NB4 (cell line): ENCODE results near the gene SETD3.

Source experiments
- DNase-seq: peaks from one replicate; pipeline ENCODE4 v3.0.0; 2010; ENCODE audit warnings: low read depth
- H3K4me3 ChIP-seq: one replicate; pipeline ENCODE4 v1.5.1; 2011; ENCODE audit warnings: mild to moderate bottlenecking, low read depth, low read length, moderate library complexity
- MYC ChIP-seq: IDR thresholded peaks from 2 replicates; pipeline ENCODE4 v1.6.1; 2011; ENCODE audit warnings: low read depth, low read length
- POLR2A ChIP-seq: IDR thresholded peaks from 2 replicates; pipeline ENCODE4 v1.6.1; 2011; ENCODE audit warnings: mild to moderate bottlenecking; ENCODE audit not compliant: insufficient read length; ENCODE audit errors: extremely low read depth
- TF ChIP-seq, protein P1 (sequence below): IDR thresholded peaks from one replicate; pipeline ENCODE4 v1.5.1; 2012; ENCODE audit warnings: low read depth, low read length
- TF ChIP-seq, protein P2 (sequence below): IDR thresholded peaks from 2 replicates; pipeline ENCODE4 v1.6.1; 2011; ENCODE audit warnings: low read depth, low read length

Gene SETD3

DNA sequence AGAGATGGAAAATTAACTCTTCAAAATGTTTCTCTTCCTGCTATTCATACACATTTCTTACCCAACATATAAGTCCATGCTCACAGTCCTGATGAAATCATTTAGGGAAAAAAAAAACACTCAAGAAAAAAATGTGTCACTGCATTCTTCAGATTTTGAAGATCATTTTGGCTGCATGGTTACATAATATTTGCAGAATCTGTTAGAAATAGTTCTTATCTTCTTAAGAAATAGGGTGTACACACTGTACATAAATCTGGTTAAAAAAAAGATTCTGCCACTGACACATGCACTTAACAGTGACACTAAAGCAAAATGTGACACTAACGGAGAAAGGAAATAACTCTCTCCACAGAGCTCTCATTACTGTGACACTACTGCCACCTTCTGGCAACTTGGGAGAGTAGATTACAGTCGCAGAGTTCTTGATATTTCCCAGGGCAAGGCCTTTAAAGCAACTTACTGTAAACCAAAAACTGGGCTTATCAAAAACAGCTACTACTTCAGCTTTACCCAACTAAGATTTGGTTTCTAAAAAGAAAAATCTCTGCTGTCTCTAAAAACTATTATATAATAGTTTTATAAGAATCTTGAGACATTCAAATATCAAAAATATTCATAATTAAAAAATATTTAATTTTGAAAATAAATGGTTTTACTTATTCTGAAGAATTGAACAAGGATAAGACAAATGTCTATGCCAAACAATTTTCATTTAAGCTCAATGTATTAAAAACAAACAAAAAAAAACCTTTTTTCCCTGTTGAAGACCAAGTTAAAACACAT is 65.0 kb downstream of the SETD3 start:
- no peak for TF ChIP-seq POLR2A
- TF ChIP-seq, protein P1, sequence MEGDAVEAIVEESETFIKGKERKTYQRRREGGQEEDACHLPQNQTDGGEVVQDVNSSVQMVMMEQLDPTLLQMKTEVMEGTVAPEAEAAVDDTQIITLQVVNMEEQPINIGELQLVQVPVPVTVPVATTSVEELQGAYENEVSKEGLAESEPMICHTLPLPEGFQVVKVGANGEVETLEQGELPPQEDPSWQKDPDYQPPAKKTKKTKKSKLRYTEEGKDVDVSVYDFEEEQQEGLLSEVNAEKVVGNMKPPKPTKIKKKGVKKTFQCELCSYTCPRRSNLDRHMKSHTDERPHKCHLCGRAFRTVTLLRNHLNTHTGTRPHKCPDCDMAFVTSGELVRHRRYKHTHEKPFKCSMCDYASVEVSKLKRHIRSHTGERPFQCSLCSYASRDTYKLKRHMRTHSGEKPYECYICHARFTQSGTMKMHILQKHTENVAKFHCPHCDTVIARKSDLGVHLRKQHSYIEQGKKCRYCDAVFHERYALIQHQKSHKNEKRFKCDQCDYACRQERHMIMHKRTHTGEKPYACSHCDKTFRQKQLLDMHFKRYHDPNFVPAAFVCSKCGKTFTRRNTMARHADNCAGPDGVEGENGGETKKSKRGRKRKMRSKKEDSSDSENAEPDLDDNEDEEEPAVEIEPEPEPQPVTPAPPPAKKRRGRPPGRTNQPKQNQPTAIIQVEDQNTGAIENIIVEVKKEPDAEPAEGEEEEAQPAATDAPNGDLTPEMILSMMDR, result peak; percentile 77
- peak; percentile 83 for DNase-seq
- H3K4me3 ChIP-seq, result no peak overlapping the region

DNA sequence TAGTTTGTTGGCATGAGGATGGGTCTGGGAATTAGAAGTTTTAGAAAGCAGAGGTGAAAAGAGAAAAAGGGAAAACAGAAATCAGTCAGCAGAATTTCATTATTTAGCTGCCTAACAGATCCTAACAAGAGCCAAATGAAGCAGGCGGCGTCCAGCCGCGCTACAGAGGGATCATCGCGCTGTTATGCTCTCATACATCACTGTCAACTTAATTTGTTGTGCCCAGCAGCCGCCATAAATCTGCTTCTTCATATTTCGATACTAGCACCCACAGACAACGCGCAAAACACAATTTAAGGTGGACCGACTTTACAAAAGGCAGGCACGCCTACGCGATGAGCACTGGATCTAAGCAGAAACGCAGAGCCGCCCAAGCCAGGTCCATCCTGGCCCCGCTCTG is 66.7 kb downstream of the SETD3 start:
- no peak for DNase-seq

DNA sequence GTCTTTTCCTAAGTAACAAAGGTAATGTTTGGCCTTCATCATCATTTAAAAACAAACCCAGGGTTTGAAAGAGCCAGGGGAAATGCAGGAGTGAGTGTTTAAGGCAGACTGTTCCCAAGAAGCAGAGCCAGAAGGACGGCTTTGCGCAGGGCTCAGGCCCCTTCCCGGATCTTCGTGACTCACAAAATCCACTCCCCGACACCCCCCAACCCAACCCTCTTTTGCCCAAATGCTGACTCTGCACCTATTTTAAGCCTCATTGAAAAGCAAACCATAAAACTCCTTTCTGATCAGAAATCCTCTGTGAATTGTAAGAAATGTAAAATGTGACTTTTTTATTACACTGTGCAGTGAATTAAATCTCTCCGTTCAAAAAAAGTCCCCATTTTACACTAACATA is 67.5 kb downstream of the SETD3 start:
- no peak for DNase-seq
- TF ChIP-seq, protein P1, result no peak
- TF ChIP-seq MYC, result no peak
- H3K4me3 ChIP-seq, result no peak overlapping the region

More for the DNA sequence above, 66.7 kb downstream of the SETD3 start:
- no peak overlapping the region for H3K4me3 ChIP-seq
- no peak for TF ChIP-seq POLR2A
- TF ChIP-seq, protein P2, sequence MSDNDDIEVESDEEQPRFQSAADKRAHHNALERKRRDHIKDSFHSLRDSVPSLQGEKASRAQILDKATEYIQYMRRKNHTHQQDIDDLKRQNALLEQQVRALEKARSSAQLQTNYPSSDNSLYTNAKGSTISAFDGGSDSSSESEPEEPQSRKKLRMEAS, result no peak

DNA sequence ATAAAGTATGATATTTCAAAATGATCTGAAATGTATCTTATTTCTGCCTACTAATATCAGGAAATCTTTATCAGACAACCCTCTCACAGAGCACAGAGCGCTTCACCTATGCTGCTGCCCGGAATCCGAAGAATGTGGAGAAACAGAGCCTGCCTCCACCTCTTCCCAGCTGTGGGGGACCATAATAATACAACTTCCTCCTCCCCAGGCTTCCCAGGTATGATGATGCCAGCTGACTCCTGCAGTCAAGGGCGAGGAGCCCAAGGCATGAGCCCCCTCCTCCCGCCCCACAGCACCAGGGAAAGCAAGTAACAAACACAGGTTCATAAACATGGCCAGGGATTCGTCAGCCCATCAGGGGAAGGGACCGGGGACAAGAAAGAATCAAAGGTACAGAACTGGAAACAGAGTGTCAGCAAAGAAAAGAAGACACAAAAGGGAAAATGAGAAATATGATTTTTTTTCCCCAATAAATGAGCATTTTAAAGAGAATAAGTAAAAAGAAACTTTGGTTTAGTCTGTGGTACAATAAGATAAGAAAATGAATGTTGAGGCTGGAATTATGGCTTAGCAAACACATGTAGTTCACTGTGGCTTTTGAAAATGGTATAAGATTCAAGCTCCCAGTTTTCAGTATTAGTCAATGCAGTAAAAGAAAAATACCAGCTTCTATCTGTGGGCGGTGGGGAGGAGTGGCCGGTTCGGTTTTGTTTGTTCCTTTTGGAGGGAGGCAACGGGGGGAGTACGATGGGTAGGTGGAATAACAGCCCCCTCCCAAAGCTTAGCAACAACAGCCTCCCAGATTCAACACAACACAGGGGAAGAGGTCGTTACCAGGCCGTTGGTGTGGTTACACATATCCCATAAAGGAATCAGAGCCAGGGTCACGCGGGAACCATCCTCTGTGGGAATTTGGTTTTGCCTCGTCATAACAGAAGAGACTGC is 68.3 kb downstream of the SETD3 start:
- H3K4me3 ChIP-seq, result no peak overlapping the region
- TF ChIP-seq MYC, result no peak
- TF ChIP-seq, protein P1, result no peak
- TF ChIP-seq POLR2A, result no peak
- TF ChIP-seq, protein P2, result no peak
- DNase-seq, result no peak

DNA sequence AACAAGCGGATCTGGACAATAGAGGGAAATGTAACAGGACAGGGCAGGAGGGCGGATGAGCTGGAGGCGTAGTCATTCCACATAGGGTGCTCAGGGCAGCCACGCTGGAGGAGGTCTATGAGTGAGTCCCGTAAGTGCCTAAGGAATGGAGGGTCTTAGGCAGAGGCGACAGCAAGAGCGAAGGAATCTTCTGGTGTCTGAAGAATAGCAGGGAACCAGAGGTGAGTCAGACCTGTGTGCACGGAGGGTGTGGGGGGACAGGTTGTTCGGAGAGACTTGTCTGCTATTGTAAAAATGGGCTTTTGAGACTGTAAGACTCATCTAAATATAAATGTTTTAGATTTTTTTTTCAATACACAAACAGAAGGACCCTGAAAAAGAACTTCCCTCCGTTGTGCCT is 70.6 kb downstream of the SETD3 start:
- no peak overlapping the region for H3K4me3 ChIP-seq
- DNase-seq, result no peak

DNA sequence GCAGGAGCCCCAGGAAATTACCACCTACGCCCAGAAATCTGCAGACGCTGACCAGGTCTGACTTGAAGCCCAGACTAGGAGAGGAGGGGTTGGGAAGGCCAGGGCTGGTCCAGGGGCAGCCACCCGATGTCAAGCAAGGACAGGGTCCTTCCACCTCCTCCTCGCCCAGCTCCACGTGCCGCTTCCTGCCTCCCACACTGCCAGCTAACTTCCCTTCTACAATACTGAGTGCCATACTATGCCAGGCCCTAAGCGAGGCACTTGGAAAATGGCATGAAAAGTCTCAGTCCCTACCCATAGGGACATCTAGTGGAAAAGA is 71.7 kb downstream of the SETD3 start:
- DNase-seq, result no peak
- TF ChIP-seq, protein P1, result no peak
- TF ChIP-seq MYC (no peak), POLR2A (no peak)
- TF ChIP-seq, protein P2, result no peak
- H3K4me3 ChIP-seq, result no peak overlapping the region

More for the DNA sequence above, 70.6 kb downstream of the SETD3 start:
- TF ChIP-seq POLR2A (no peak), MYC (no peak)
- TF ChIP-seq, protein P2, result no peak
- TF ChIP-seq, protein P1, result no peak
